K562 (cell line): ENCODE measurements around the gene COA7. TPM values are rescaled to one million over a fixed set of nuclear protein-coding genes. Genes with fewer than 3 reads are reported as not detected.

ENCODE experiments used
- ADNP ChIP-seq: fragments of 200-800 bp; sonication (Bioruptor generic); IDR thresholded peaks from 2 replicates; pipeline ENCODE4 v1.6.1; 2016; ENCODE audit warnings: missing genetic modification characterization, missing compliant biosample characterization
- ARID4B ChIP-seq: sonication (generic); formaldehyde crosslinking; IDR thresholded peaks from 2 replicates; pipeline ENCODE4 v1.8.0; 2022; ENCODE audit warnings: mild to moderate bottlenecking, missing genetic modification reagents
- DPF2 ChIP-seq: fragments of 450-650 bp; IDR thresholded peaks from 2 replicates; pipeline ENCODE4 v1.6.1; 2016
- EZH2 ChIP-seq: IDR thresholded peaks from 2 replicates; pipeline ENCODE4 v1.6.1; 2012; ENCODE audit warnings: low read depth, mild to moderate bottlenecking, inconsistent platforms, low read length, borderline replicate concordance
- JUND ChIP-seq, 2 experiments: IDR thresholded peaks; 2 replicates in 1 of 2; 3 replicates in 1 of 2; pipeline ENCODE4 v1.6.1; 2011; ENCODE audit warnings: borderline replicate concordance in 2 of 2, low read depth in 2 of 2, low read length in 2 of 2, improper control_type of control experiment in 1 of 2, missing biosample characterization in 1 of 2, missing genetic modification characterization in 1 of 2, missing genetic modification reagents in 1 of 2
- PPARD ChIP-seq: fragments of 250-450 bp; sonication (Bioruptor Pico); IDR thresholded peaks from 2 replicates; pipeline ENCODE4 v1.8.0; 2022; ENCODE audit warnings: inconsistent platforms, mild to moderate bottlenecking, moderate library complexity
- RBM14 ChIP-seq: fragments of 200-400 bp; formaldehyde crosslinking; IDR thresholded peaks from 2 replicates; pipeline ENCODE4 v1.6.1; 2018; ENCODE audit warnings: low read depth, mild to moderate bottlenecking, low read length, moderate library complexity, borderline replicate concordance; ENCODE audit not compliant: insufficient read depth
- SIRT6 ChIP-seq: IDR thresholded peaks from one replicate; pipeline ENCODE4 v1.6.1; 2012; ENCODE audit warnings: low read depth, mild to moderate bottlenecking, control low read depth, inconsistent platforms, low read length, moderate library complexity
- SP2 ChIP-seq: IDR thresholded peaks from 2 replicates; pipeline ENCODE4 v1.6.1; 2011; ENCODE audit warnings: mild to moderate bottlenecking, low read depth, low read length, moderate library complexity; ENCODE audit not compliant: poor library complexity, severe bottlenecking; ENCODE audit errors: extremely low read depth
- TAF15 ChIP-seq: fragments of 200-400 bp; formaldehyde crosslinking; IDR thresholded peaks from 2 replicates; pipeline ENCODE4 v1.6.1; 2017; ENCODE audit warnings: mild to moderate bottlenecking, low read depth, low read length, moderate library complexity
- TCFL5 ChIP-seq: fragments of 250-450 bp; sonication (Bioruptor Pico); conservative IDR thresholded peaks from 2 replicates; pipeline ENCODE4 v1.6.1; 2021; ENCODE audit warnings: mild to moderate bottlenecking, moderate library complexity, matching md5 sums
- ZBTB43 ChIP-seq: sonication (generic); formaldehyde crosslinking; IDR thresholded peaks from 2 replicates; pipeline ENCODE4 v1.8.0; 2023; ENCODE audit warnings: mild to moderate bottlenecking, missing genetic modification reagents
- ZFP1 ChIP-seq: fragments of 450-650 bp; formaldehyde crosslinking; IDR thresholded peaks from 2 replicates; pipeline ENCODE4 v1.4.0; 2020; ENCODE audit warnings: mild to moderate bottlenecking, mixed read lengths
- ZNF146 ChIP-seq: IDR thresholded peaks from one replicate; pipeline ENCODE4 v1.6.1; 2018; ENCODE audit warnings: missing compliant biosample characterization; ENCODE audit not compliant: unreplicated experiment
- ZNF586 ChIP-seq: fragments of 450-650 bp; formaldehyde crosslinking; conservative IDR thresholded peaks from 2 replicates; pipeline ENCODE4 v1.4.0; 2020; ENCODE audit warnings: mild to moderate bottlenecking, moderate library complexity
- ZNF589 ChIP-seq: fragments of 200-800 bp; sonication (Bioruptor generic); IDR thresholded peaks from 2 replicates; pipeline ENCODE4 v1.6.1; 2016; ENCODE audit warnings: low read depth, missing genetic modification characterization, missing compliant biosample characterization
- polyA plus RNA-seq, 8 experiments: library from polyadenylated mRNA; depleted of rRNA in 4 of 8; stranded (reverse) in 5 of 8; unstranded in 3 of 8; fragments of >200 nt; fragmentation: Nextera tagmentation in 2 of 8; fragmentation: Illumina TruSeq in 1 of 8; extraction: Ambion mirVana in 2 of 8; extraction: Trizol in 1 of 8; gene quantifications; 2 replicates each; pipeline versions ENCODE4 v1.2.1 to v1.2.3, GENCODE V29; 2011 to 2014; ENCODE audit warnings: inconsistent platforms in 1 of 8, missing spikeins in 1 of 8
- total RNA-seq, 7 experiments: library from RNA; depleted of rRNA in 6 of 7; stranded (reverse); fragments of >200 nt in 6 of 7; fragmentation: Illumina TruSeq in 2 of 7; extraction: Trizol in 2 of 7; gene quantifications; 2 replicates each; pipeline versions ENCODE4 v1.2.1 to v1.2.3, GENCODE V29; 2011 to 2021; ENCODE audit warnings: low replicate concordance in 1 of 7
- TF ChIP-seq, protein P1 (sequence below): sonication (generic); formaldehyde crosslinking; IDR thresholded peaks from 2 replicates; pipeline ENCODE4 v1.8.1; 2022; ENCODE audit warnings: missing genetic modification reagents
- TF ChIP-seq, protein P2 (sequence below): sonication (generic); formaldehyde crosslinking; IDR thresholded peaks from 2 replicates; pipeline ENCODE4 v1.8.1; 2022; ENCODE audit warnings: missing genetic modification reagents

Gene COA7
- total and polyA plus RNA-seq, 9 of the 15 experiments (the other 6 are each of a cell fraction or from before 2014, with no cell fraction given) = 19.4 to 82.8 (median 51.0) TPM

DNA sequence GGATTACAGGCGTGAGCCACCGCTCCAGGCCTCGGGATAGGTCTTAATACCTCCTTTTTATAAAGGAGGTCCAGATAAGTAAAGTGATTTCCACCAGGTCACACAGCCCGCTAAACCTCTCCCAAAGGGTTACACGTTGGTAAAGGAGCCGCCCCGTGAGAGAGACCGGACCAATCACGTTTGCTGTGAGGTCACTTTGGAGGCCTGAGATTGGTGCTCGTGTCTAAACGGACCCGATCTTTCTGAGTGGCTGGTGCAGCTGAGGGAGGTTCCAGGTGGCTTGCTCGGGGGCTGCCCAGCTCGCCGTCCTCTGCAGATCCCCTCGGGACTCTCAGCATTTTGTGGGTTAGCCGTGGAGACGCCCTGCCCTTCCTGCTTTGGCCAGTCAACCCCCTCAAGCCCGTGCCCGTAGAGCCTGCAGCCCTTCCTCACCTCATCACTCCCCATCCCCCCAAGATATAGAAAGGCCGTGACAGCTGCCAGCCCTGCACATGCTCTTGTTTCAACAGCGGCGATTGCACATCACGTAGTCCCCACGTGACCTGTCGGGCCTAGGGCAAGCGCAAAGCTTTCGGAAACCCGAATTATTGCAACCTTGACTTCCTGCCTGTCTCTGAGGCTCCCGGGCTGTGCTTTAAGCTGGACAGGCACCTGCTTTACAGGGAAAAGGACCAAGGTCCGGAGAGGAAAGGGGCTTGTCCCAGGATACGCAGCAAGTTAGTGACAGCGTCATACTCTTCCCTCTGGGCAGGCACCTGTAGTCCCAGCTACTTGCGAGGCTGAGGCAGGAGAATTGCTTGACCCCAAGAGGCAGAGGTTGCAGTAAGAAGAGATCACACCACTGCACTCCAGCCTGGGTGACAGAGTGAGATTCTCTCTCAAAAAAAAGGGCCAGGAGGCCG lies 5.0 kb upstream of the COA7 start (continued):
- TF ChIP-seq TCFL5 (CRISPR knock-in tag) = no peak
- no peak for TF ChIP-seq ZNF586 (CRISPR knock-in tag)
- TF ChIP-seq JUND (IDR thresholded peaks at IDR 0.05; ENCODE audit: borderline replicate concordance, low read depth, low read length) = peak; percentile 93
- peak; percentile 93; the same call in 2 of the 3 replicates for TF ChIP-seq JUND (tag; IDR thresholded peaks at IDR 0.05; ENCODE audit: borderline replicate concordance, low read depth, low read length)
- TF ChIP-seq ZFP1 (CRISPR knock-in tag) = no peak
- TF ChIP-seq ZBTB43 = 0 out of 2 replicates have a peak, but pooled peaks have one; percentile 28
- TF ChIP-seq, protein P1, sequence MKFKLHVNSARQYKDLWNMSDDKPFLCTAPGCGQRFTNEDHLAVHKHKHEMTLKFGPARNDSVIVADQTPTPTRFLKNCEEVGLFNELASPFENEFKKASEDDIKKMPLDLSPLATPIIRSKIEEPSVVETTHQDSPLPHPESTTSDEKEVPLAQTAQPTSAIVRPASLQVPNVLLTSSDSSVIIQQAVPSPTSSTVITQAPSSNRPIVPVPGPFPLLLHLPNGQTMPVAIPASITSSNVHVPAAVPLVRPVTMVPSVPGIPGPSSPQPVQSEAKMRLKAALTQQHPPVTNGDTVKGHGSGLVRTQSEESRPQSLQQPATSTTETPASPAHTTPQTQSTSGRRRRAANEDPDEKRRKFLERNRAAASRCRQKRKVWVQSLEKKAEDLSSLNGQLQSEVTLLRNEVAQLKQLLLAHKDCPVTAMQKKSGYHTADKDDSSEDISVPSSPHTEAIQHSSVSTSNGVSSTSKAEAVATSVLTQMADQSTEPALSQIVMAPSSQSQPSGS = peak; percentile 88; the same call in 1 of the 2 replicates
- peak; percentile 76 for TF ChIP-seq DPF2
- TF ChIP-seq SP2 = peak; percentile 55
- TF ChIP-seq, protein P2, sequence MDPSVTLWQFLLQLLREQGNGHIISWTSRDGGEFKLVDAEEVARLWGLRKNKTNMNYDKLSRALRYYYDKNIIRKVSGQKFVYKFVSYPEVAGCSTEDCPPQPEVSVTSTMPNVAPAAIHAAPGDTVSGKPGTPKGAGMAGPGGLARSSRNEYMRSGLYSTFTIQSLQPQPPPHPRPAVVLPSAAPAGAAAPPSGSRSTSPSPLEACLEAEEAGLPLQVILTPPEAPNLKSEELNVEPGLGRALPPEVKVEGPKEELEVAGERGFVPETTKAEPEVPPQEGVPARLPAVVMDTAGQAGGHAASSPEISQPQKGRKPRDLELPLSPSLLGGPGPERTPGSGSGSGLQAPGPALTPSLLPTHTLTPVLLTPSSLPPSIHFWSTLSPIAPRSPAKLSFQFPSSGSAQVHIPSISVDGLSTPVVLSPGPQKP = no peak
- TF ChIP-seq PPARD (CRISPR knock-in tag) = no peak
- no peak for TF ChIP-seq TAF15
- no peak for TF ChIP-seq ZNF146 (CRISPR knock-in tag)
- TF ChIP-seq RBM14 = no peak
- TF ChIP-seq EZH2 = no peak
- TF ChIP-seq SIRT6 = no peak
- TF ChIP-seq ZNF589 (CRISPR knock-in tag) = 0 out of 2 replicates have a peak, but pooled peaks have one; percentile 46
- TF ChIP-seq ARID4B (CRISPR knock-in tag) = no peak
- TF ChIP-seq ADNP (tag) = no peak
